ENCODE measurements around the gene TWIST1. TPM values are rescaled to one million over a fixed set of nuclear protein-coding genes. Genes with fewer than 3 reads are reported as not detected.
A peak's percentile ranks its signal among the peaks of the same experiment; 100 is the strongest.

The TWIST1 gene
- total RNA-seq, 4 donors from 2014 or later, result 3.8 to 7.8 (median 5.0) TPM

DNA sequence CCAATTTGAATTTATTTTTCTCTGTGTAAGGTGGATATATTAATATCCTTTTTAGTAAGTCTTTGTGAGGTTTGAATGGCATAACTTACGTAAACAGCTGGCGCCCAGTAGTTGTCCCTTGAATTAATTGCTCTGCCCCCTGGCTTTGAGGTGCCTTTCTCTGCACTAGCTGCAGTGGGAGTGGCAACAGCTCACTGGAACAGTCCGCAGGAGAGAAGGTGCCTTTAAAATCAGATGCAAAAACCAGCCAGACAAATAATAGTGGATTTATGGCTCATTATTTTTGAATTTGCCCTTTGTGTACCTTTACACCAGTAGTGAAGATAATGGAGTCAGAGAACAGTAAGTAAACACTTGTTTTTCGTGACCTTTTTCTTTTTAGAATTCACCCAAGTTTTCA is 16.0 kb upstream of the TWIST1 start:
- H3K27me3 ChIP-seq, result no peaks in the 10 kb centered on the region
- H3K9me3 ChIP-seq, result no peaks in the 10 kb centered on the region
- no peaks in the 10 kb centered on the region for H3K4me1 ChIP-seq
- no peak for DNase-seq
- no peak overlapping the region for H3K4me3 ChIP-seq (replicated peaks in 1 of 3)
- intact Hi-C loops (cut with DNase I), result no loop called here
- 75 to 81% methylated on average over 4 of the region's 4 CpGs for WGBS, 2 donors
- H3K36me3 ChIP-seq, result no peaks in the 10 kb centered on the region
- TF ChIP-seq POLR2A (IDR thresholded peaks at IDR 0.05), result no peak
- no peak for TF ChIP-seq CTCF (IDR thresholded peaks at IDR 0.05)
- no peak overlapping the region for H3K27ac ChIP-seq

DNA sequence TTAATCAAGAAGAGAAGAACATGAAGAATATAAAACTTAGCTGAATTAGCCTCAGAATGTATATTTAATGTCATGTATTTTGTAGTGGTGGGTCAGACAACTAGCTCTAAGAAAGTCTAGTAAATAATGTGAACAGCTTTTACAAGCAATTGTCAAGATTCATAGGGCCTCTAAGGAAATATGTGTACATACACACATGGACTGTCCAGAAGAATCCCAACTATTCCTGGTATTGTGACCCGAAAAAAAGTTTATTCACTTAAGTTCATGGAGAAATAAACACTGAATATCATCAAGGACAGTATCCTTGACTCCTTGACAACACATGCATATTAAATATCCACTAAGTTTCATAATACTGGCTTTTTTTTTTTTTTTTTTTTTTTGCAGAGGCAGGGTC is 11.4 kb upstream of the TWIST1 start:
- no peaks in the 10 kb centered on the region for H3K9me3 ChIP-seq
- H3K27me3 ChIP-seq, result no peaks in the 10 kb centered on the region
- WGBS, 2 donors, result 80% methylated on average over 1 of the region's 1 CpG
- TF ChIP-seq POLR2A (IDR thresholded peaks at IDR 0.05) (no peak), CTCF (IDR thresholded peaks at IDR 0.05) (no peak)
- H3K4me3 ChIP-seq (replicated peaks in 1 of 3), result no peak overlapping the region
- H3K4me1 ChIP-seq, result no peaks in the 10 kb centered on the region
- H3K36me3 ChIP-seq, result no peaks in the 10 kb centered on the region
- intact Hi-C loops (cut with DNase I), result no loop called here
- DNase-seq, result no peak
- H3K27ac ChIP-seq, result no peak overlapping the region

- DNase-seq, result no peak
- no peaks in the 10 kb centered on the region for H3K9me3 ChIP-seq
- peaks cover 11 to 16% of the 10 kb centered on the region in 2 donors for H3K4me1 ChIP-seq
- H3K36me3 ChIP-seq, result no peaks in the 10 kb centered on the region
- peaks cover 32% of the 10 kb centered on the region for H3K27me3 ChIP-seq
- no peak overlapping the region for H3K27ac ChIP-seq
- TF ChIP-seq CTCF (IDR thresholded peaks at IDR 0.05) (peak in 3 of 6 experiments; percentile 36 to 51 (median 41)), POLR2A (IDR thresholded peaks at IDR 0.05) (no peak)
- 42 to 44% methylated on average over 2 of the region's 2 CpGs for WGBS, 2 donors
- H3K4me3 ChIP-seq (replicated peaks in 1 of 3), result no peak overlapping the region
- intact Hi-C loops (cut with DNase I), result no loop called here
These were observed 4.6 kb upstream of the TWIST1 start for GRCh38 chr7:19121977-19122588.

DNA sequence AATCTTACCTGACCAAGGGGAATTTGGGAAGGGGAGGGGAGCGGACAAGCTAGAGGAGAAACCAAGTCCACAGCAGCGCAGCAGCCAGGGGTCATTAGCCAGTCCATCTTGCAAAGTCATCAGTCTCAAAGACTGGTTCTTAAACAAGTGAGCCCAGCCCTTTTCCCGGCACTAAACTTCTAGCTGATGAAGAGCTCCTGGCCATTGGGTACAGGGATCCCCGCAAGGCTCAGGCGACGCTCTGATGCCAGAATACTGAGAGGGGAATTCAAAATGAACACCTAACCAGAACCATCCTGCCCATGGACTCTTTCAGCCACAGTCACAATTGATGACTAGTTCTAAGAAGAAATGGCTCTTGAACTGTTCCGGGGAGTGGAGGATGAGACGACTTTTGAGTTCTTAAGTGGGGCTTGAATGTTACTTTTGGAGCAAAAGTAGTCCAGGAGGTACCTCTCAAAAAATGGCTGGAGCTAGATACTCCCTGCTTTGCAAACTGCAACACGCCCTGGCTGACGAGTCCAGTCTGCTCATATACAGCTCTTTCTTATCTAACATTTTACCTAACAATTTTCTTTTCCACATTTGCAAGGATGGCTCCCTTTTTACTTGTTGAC is 2.5 kb upstream of the TWIST1 start:
- WGBS, 2 donors, result 27% methylated on average over 10 of the region's 10 CpGs

More for the DNA sequence above, 2.5 kb upstream of the TWIST1 start:
- Histone ChIP-seq H3K4me1 (peaks cover 20 to 30% of the 10 kb centered on the region in 2 donors), H3K4me3 (replicated peaks in 1 of 3) (no peak overlapping the region), H3K27me3 (peaks cover 44% of the 10 kb centered on the region), H3K27ac (no peak overlapping the region), H3K36me3 (no peaks in the 10 kb centered on the region), H3K9me3 (no peaks in the 10 kb centered on the region)
- TF ChIP-seq CTCF (IDR thresholded peaks at IDR 0.05) (no peak), POLR2A (IDR thresholded peaks at IDR 0.05) (no peak)
- intact Hi-C loops (cut with DNase I), result no loop called here
- no peak for DNase-seq

Measured in thyroid gland (tissue), 4 donors.